Uterus (tissue), 4 donors: ENCODE measurements around the gene ENTPD1. TPM values are rescaled to one million over a fixed set of nuclear protein-coding genes. Genes with fewer than 3 reads are reported as not detected.

Experiments used
- DNase-seq, 2 donors: peaks; one replicate each; pipeline ENCODE4 v3.0.0-alpha.2; 2019 to 2020
- H3K27ac ChIP-seq, 2 donors: fragments of 200-600 bp; sonication (generic); 1 replicate in 1 of 2; 2 replicates in 1 of 2; pipeline ENCODE4 v1.5.1; 2016 to 2018
- H3K27me3 ChIP-seq, 2 donors: fragments of 200-600 bp; sonication (generic); one replicate each; pipeline ENCODE4 v1.5.1; 2018 to 2019; ENCODE audit warnings: control low read depth in 1 of 2
- H3K36me3 ChIP-seq, 2 donors: fragments of 200-600 bp; sonication (generic); one replicate each; pipeline ENCODE4 v1.5.1; 2019; ENCODE audit warnings: control low read depth in 1 of 2
- H3K4me1 ChIP-seq, 2 donors: fragments of 200-600 bp; sonication (generic); one replicate each; pipeline ENCODE4 v1.5.1; 2018 to 2019; ENCODE audit warnings: control low read depth in 1 of 2
- H3K4me3 ChIP-seq, 2 donors: fragments of 200-600 bp; sonication (generic); 1 replicate in 1 of 2; 2 replicates in 1 of 2; pipeline ENCODE4 v1.5.1; 2018 to 2019; ENCODE audit warnings: mild to moderate bottlenecking in 1 of 2
- H3K9me3 ChIP-seq, 2 donors: fragments of 200-600 bp; sonication (generic); one replicate each; pipeline ENCODE4 v1.5.1; 2019; ENCODE audit warnings: control low read depth in 1 of 2
- CTCF ChIP-seq, 4 experiments: fragments of 200-600 bp in 2 of 4; fragments of 450-650 bp in 2 of 4; sonication (generic) in 2 of 4; IDR thresholded peaks; one replicate each; pipeline ENCODE4 v1.5.1; 2016 to 2019; ENCODE audit warnings: antibody characterized with exemption in 4 of 4, mild to moderate bottlenecking in 2 of 4, moderate library complexity in 1 of 4
- POLR2A ChIP-seq, 2 donors: fragments of 450-650 bp; IDR thresholded peaks; one replicate each; pipeline ENCODE4 v1.6.1; 2016; ENCODE audit warnings: antibody characterized with exemption in 2 of 2, mild to moderate bottlenecking in 1 of 2, moderate library complexity in 1 of 2
- intact Hi-C: fragments of 100-400 bp; cut with DNase I; formaldehyde crosslinking; loops from one replicate; pipeline ENCODE4 v1.15.1; 2023; ENCODE audit warnings: low total_unique reads
- total RNA-seq, 4 donors: library from RNA; depleted of rRNA in 3 of 4; stranded (reverse); fragments of >200 nt in 3 of 4; gene quantifications; one replicate each; pipeline versions ENCODE4 v1.1.0 to v1.2.4, GENCODE V29; 2014 to 2023
- donor health status: DM: yes; HTN: yes; CAD: no.

The ENTPD1 gene
- total RNA-seq, 4 donors from 2014 or later: 42.4 to 99.5 (median 69.5) TPM

GRCh38 chr10:95833042-95833610 is 77.2 kb downstream of the ENTPD1 start:
- intact Hi-C loops: no loop called here
- peak overlapping the region in 1 of 2 donors; percentile 65 for H3K27ac ChIP-seq

GRCh38 chr10:95834406-95834805 is 78.4 kb downstream of the ENTPD1 start:
- H3K4me1 ChIP-seq: peaks cover 0 to 5% of the 10 kb centered on the region in 2 donors
- no peak for TF ChIP-seq CTCF (IDR thresholded peaks at IDR 0.05)
- TF ChIP-seq POLR2A (IDR thresholded peaks at IDR 0.05): no peak
- H3K4me3 ChIP-seq: no peak overlapping the region
- DNase-seq: no peak
- intact Hi-C loops: no loop called here
- no peaks in the 10 kb centered on the region for H3K27me3 ChIP-seq
- H3K27ac ChIP-seq: no peak overlapping the region
- H3K9me3 ChIP-seq: no peaks in the 10 kb centered on the region
- H3K36me3 ChIP-seq: no peaks in the 10 kb centered on the region

More at GRCh38 chr10:95833042-95833610, 77.2 kb downstream of the ENTPD1 start:
- Histone ChIP-seq H3K36me3 (no peaks in the 10 kb centered on the region), H3K9me3 (no peaks in the 10 kb centered on the region), H3K4me3 (no peak overlapping the region), H3K4me1 (peaks cover 0 to 5% of the 10 kb centered on the region in 2 donors), H3K27me3 (no peaks in the 10 kb centered on the region)
- no peak for DNase-seq
- no peak for TF ChIP-seq CTCF (IDR thresholded peaks at IDR 0.05)
- no peak for TF ChIP-seq POLR2A (IDR thresholded peaks at IDR 0.05)

GRCh38 chr10:95835149-95835860 is 79.3 kb downstream of the ENTPD1 start:
- DNase-seq: no peak
- intact Hi-C loops: no loop called here
- H3K27ac ChIP-seq: peak overlapping the region in 1 of 2 donors; percentile 20
- peaks cover 0 to 5% of the 10 kb centered on the region in 2 donors for H3K4me1 ChIP-seq
- H3K9me3 ChIP-seq: no peaks in the 10 kb centered on the region
- TF ChIP-seq POLR2A (IDR thresholded peaks at IDR 0.05) (no peak), CTCF (IDR thresholded peaks at IDR 0.05) (no peak)
- H3K27me3 ChIP-seq: no peaks in the 10 kb centered on the region
- H3K36me3 ChIP-seq: no peaks in the 10 kb centered on the region
- no peak overlapping the region for H3K4me3 ChIP-seq

- no peak overlapping the region for H3K4me3 ChIP-seq
- peaks cover 0 to 5% of the 10 kb centered on the region in 2 donors for H3K4me1 ChIP-seq
- no peaks in the 10 kb centered on the region for H3K36me3 ChIP-seq
- H3K9me3 ChIP-seq: no peaks in the 10 kb centered on the region
- intact Hi-C loops: no loop called here
- no peak for DNase-seq
- TF ChIP-seq CTCF (IDR thresholded peaks at IDR 0.05) (no peak), POLR2A (IDR thresholded peaks at IDR 0.05) (no peak)
- H3K27ac ChIP-seq: peak overlapping the region in 1 of 2 donors; percentile 20
- H3K27me3 ChIP-seq: no peaks in the 10 kb centered on the region
Observed at GRCh38 chr10:95835911-95836310, 79.9 kb downstream of the ENTPD1 start.

- H3K36me3 ChIP-seq: no peaks in the 10 kb centered on the region
- intact Hi-C loops: no loop called here
- no peaks in the 10 kb centered on the region for H3K27me3 ChIP-seq
- H3K4me1 ChIP-seq: peaks cover 3 to 5% of the 10 kb centered on the region in 2 donors
- no peaks in the 10 kb centered on the region for H3K9me3 ChIP-seq
- H3K27ac ChIP-seq: peak overlapping the region in 1 of 2 donors; percentile 20
- H3K4me3 ChIP-seq: no peak overlapping the region
- no peak for TF ChIP-seq CTCF (IDR thresholded peaks at IDR 0.05)
- TF ChIP-seq POLR2A (IDR thresholded peaks at IDR 0.05): no peak
- no peak for DNase-seq
Observed at GRCh38 chr10:95836610-95837355, 80.8 kb downstream of the ENTPD1 start.
